A549 (cell line): ENCODE measurements around the gene IL12B.

ENCODE experiments used
- EP300 ChIP-seq, 2 experiments: fragments of >200 bp; sonication (Bioruptor Twin); formaldehyde crosslinking; IDR thresholded peaks; 2 replicates in 1 of 2; 3 replicates in 1 of 2; pipeline ENCODE4 v1.6.1; 2016 to 2017
- HOXA7 ChIP-seq: fragments of 250-450 bp; sonication (Bioruptor Pico); IDR thresholded peaks from 2 replicates; pipeline ENCODE4 v1.5.0; 2020; ENCODE audit warnings: mild to moderate bottlenecking, moderate library complexity
- MAX ChIP-seq: IDR thresholded peaks from 2 replicates; pipeline ENCODE4 v1.6.1; 2012
- PBX3 ChIP-seq: IDR thresholded peaks from 2 replicates; pipeline ENCODE4 v1.6.1; 2012
- POLR2A ChIP-seq: IDR thresholded peaks from 2 replicates; pipeline ENCODE4 v1.6.1; 2012; ENCODE audit warnings: mild to moderate bottlenecking, low read length
- RAD21 ChIP-seq, 2 experiments: fragments of >200 bp in 1 of 2; sonication (Bioruptor Twin) in 1 of 2; formaldehyde crosslinking in 1 of 2; IDR thresholded peaks in 1 of 2; conservative IDR thresholded peaks in 1 of 2; 2 replicates in 1 of 2; 3 replicates in 1 of 2; pipeline ENCODE4 v1.6.1; 2012 to 2018; ENCODE audit warnings: inconsistent platforms in 1 of 2
- TF ChIP-seq, protein P1 (sequence below): fragments of >200 bp; sonication (Bioruptor Twin); formaldehyde crosslinking; IDR thresholded peaks from 3 replicates; pipeline ENCODE4 v1.5.1; 2016

DNA sequence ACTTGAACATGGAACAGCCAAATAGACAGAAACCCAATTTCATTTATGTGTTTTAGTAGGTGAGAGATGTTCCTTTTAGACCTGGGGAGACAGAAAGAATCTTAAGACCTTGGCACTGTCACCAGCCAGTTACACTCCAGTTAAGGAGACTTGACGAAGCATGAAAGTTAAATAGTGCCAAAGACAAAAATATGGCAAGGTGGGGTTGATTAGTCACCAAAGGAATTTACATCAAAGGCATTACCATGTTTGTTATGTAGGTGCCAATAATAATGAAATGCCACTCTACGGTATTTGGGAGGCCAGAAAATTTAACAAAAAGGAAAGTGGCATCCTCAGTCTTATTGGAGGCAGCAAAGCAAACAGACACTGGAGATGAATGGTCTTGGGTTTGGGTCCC, 9.2 kb upstream of the IL12B start:
- TF ChIP-seq, protein P1, sequence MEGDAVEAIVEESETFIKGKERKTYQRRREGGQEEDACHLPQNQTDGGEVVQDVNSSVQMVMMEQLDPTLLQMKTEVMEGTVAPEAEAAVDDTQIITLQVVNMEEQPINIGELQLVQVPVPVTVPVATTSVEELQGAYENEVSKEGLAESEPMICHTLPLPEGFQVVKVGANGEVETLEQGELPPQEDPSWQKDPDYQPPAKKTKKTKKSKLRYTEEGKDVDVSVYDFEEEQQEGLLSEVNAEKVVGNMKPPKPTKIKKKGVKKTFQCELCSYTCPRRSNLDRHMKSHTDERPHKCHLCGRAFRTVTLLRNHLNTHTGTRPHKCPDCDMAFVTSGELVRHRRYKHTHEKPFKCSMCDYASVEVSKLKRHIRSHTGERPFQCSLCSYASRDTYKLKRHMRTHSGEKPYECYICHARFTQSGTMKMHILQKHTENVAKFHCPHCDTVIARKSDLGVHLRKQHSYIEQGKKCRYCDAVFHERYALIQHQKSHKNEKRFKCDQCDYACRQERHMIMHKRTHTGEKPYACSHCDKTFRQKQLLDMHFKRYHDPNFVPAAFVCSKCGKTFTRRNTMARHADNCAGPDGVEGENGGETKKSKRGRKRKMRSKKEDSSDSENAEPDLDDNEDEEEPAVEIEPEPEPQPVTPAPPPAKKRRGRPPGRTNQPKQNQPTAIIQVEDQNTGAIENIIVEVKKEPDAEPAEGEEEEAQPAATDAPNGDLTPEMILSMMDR: no peak
- TF ChIP-seq RAD21 (conservative IDR thresholded peaks at IDR 0.05 in 1 of 2, IDR thresholded peaks at IDR 0.05 in 1 of 2) (no peak), POLR2A (no peak), EP300 (IDR thresholded peaks at IDR 0.05) (no peak), MAX (no peak), HOXA7 (CRISPR knock-in tag) (no peak), PBX3 (no peak)
